Mesothelial cell of epicardium (in vitro differentiated cells): ENCODE results near the gene IQGAP2. TPM values are rescaled to one million over a fixed set of nuclear protein-coding genes. Genes with fewer than 3 reads are reported as not detected.

Source experiments
- DNase-seq, 2 experiments: peaks; one replicate each; pipeline ENCODE4 v3.0.0; 2021; ENCODE audit warnings: low spot score in 2 of 2; ENCODE audit not compliant: unreplicated experiment in 2 of 2
- H3K27ac Mint-ChIP-seq: 2 replicates; pipeline ENCODE4 v1.8.0; 2021; ENCODE audit warnings: mixed read lengths
- H3K27me3 Mint-ChIP-seq: 2 replicates; pipeline ENCODE4 v1.8.0; 2021; ENCODE audit warnings: low read depth, mixed read lengths
- H3K36me3 Mint-ChIP-seq: 2 replicates; pipeline ENCODE4 v1.8.0; 2021; ENCODE audit warnings: mixed read lengths
- H3K4me1 Mint-ChIP-seq: 2 replicates; pipeline ENCODE4 v1.8.0; 2021; ENCODE audit warnings: mixed read lengths
- H3K4me3 Mint-ChIP-seq: 2 replicates; pipeline ENCODE4 v1.8.0; 2021; ENCODE audit warnings: mild to moderate bottlenecking, moderate library complexity, mixed read lengths
- H3K9me3 Mint-ChIP-seq: 2 replicates; pipeline ENCODE4 v1.8.0; 2021; ENCODE audit warnings: mixed read lengths
- total RNA-seq: library from RNA; stranded (reverse); gene quantifications from 3 replicates; pipeline ENCODE4 v1.2.1, GENCODE V29; 2021
- TF ChIP-seq, protein P1 (sequence below): fragments of 200-600 bp; sonication (generic); IDR thresholded peaks from one replicate; pipeline ENCODE4 v1.5.0; 2021; ENCODE audit warnings: antibody characterized with exemption; ENCODE audit not compliant: unreplicated experiment

IQGAP2 gene
- total RNA-seq, 1 donor from 2014 or later, result 13.9 TPM

DNA sequence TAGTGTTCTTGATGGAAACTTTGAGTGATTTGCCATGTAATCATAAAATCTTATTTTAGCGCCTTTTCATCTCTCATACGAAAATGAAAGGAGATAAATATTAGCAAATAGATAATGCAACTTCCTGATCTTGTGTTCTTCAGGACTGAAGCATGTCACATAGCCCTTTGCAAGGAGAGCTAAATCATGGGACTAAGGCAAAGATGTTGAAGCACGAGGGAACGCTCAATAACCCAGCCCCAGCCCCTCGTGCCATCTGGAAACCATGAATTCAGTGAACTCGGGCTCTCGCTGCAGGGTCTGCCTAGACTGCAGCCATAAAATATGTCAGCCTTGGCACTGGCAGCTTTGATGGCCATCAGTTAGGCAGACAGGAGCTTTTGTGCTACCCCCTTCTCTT lies 161.9 kb downstream of the IQGAP2 start:
- H3K27me3 Mint-ChIP-seq, result no peaks in the 10 kb centered on the region
- peaks cover 18% of the 10 kb centered on the region for H3K4me1 Mint-ChIP-seq
- DNase-seq, result no peak
- H3K9me3 Mint-ChIP-seq, result no peaks in the 10 kb centered on the region
- no peak overlapping the region for H3K27ac Mint-ChIP-seq
- H3K4me3 Mint-ChIP-seq, result no peak overlapping the region
- H3K36me3 Mint-ChIP-seq, result no peaks in the 10 kb centered on the region
- TF ChIP-seq, protein P1, sequence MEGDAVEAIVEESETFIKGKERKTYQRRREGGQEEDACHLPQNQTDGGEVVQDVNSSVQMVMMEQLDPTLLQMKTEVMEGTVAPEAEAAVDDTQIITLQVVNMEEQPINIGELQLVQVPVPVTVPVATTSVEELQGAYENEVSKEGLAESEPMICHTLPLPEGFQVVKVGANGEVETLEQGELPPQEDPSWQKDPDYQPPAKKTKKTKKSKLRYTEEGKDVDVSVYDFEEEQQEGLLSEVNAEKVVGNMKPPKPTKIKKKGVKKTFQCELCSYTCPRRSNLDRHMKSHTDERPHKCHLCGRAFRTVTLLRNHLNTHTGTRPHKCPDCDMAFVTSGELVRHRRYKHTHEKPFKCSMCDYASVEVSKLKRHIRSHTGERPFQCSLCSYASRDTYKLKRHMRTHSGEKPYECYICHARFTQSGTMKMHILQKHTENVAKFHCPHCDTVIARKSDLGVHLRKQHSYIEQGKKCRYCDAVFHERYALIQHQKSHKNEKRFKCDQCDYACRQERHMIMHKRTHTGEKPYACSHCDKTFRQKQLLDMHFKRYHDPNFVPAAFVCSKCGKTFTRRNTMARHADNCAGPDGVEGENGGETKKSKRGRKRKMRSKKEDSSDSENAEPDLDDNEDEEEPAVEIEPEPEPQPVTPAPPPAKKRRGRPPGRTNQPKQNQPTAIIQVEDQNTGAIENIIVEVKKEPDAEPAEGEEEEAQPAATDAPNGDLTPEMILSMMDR, result no peak

DNA sequence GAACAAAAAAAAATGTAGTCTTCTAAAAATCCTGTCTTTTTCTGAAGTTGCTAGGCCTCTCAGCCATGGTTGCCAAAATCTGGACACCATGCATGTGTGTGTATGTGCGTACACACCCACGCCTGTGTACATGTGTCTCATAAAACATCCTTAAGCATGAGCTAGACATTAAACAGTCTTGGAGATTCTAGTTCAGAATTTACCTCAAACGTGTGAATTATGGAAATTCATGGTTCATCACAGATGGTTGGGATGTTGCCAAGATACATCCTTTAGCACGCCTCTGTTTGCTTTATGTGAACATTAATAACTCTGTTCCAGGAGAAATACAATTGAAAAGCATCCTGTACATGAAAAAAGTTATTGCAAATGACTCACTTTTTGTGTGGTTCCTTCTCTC lies 167.1 kb downstream of the IQGAP2 start:
- peaks cover 7% of the 10 kb centered on the region for H3K4me1 Mint-ChIP-seq
- H3K4me3 Mint-ChIP-seq, result no peak overlapping the region
- TF ChIP-seq, protein P1, result no peak
- H3K36me3 Mint-ChIP-seq, result no peaks in the 10 kb centered on the region
- no peaks in the 10 kb centered on the region for H3K27me3 Mint-ChIP-seq
- H3K9me3 Mint-ChIP-seq, result no peaks in the 10 kb centered on the region
- no peak overlapping the region for H3K27ac Mint-ChIP-seq
- DNase-seq, result no peak

DNA sequence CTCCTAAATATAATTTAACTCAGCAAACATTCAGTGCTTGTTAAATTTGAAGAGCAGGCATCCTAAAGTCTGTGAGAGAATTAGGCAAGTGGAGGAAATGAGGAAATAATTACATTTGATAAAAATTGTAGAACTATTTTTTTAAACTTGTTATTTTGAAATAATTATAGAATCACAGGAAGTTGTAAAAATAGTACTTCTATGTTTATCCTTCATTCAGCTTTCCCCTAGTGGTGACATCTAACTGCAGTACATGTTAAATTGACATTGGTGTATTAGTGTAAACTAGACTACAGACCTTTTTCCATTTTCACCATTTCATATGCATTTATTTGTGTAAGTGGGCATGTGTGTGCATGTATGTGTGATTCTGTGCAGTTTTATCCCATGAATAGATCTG lies 168.5 kb downstream of the IQGAP2 start:
- H3K9me3 Mint-ChIP-seq, result no peaks in the 10 kb centered on the region
- H3K36me3 Mint-ChIP-seq, result no peaks in the 10 kb centered on the region
- no peak for DNase-seq
- H3K4me3 Mint-ChIP-seq, result no peak overlapping the region
- TF ChIP-seq, protein P1, result no peak
- H3K27ac Mint-ChIP-seq, result no peak overlapping the region
- peaks cover 7% of the 10 kb centered on the region for H3K4me1 Mint-ChIP-seq
- no peaks in the 10 kb centered on the region for H3K27me3 Mint-ChIP-seq

DNA sequence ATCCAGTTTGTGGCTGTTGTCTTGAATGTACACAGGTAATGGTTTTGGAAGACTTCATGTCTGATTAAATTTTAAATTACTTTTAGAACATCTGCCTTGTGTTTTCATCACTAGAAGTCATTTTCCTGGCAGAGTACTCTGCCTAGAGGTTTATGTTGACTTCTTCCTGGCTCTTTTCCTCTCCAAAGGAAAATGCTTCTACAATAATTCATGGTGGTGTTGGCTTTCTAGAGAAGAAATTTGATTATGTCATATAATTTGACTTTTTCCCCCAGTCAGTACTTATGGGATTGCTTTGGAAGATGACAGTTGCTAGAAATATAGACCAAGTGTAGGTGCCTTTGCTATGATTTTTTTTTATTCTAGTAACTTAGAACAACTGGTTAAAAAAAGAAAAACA lies 173.4 kb downstream of the IQGAP2 start:
- no peaks in the 10 kb centered on the region for H3K36me3 Mint-ChIP-seq
- TF ChIP-seq, protein P1, result no peak
- H3K4me3 Mint-ChIP-seq, result no peak overlapping the region
- no peaks in the 10 kb centered on the region for H3K9me3 Mint-ChIP-seq
- H3K27me3 Mint-ChIP-seq, result no peaks in the 10 kb centered on the region
- no peak for DNase-seq
- peak overlapping the region; percentile 15 for H3K27ac Mint-ChIP-seq
- H3K4me1 Mint-ChIP-seq, result peaks cover 18% of the 10 kb centered on the region

DNA sequence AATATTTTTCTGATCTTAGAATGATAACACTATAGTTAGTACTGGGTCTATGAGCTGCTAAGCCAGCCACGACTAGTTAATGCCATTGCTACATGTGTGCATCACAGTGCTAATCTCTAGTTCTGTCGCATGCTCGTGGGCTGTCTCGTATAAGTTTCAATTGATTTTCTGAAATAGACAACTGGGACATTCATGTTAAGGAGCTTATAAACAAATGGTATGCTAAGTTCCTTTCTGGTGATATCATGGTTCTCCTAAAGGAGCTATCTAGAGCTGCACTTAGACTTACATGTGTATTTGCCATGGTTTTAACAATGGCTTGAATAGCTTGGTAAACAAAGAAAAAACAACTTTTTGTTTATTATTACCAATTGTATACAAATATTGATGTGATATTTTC lies 173.9 kb downstream of the IQGAP2 start:
- TF ChIP-seq, protein P1, result no peak
- no peak for DNase-seq

More for the DNA sequence above, 173.9 kb downstream of the IQGAP2 start:
- H3K36me3 Mint-ChIP-seq, result no peaks in the 10 kb centered on the region
- peaks cover 23% of the 10 kb centered on the region for H3K4me1 Mint-ChIP-seq
- no peaks in the 10 kb centered on the region for H3K27me3 Mint-ChIP-seq
- H3K9me3 Mint-ChIP-seq, result no peaks in the 10 kb centered on the region
- H3K27ac Mint-ChIP-seq, result peak overlapping the region; percentile 56
- H3K4me3 Mint-ChIP-seq, result no peak overlapping the region
